Esophagus mucosa (tissue), 1 donor: ENCODE results near the gene SYT2. TPM values are rescaled to one million over a fixed set of nuclear protein-coding genes. Genes with fewer than 3 reads are reported as not detected.
"Not testable (repeated sequence)": the region's sequence is repeated elsewhere in the genome, so short reads cannot be mapped to it uniquely, and the experiment has no call there.

Experiments used
- ATAC-seq: fragments of 200-7000 bp; cut with Tn5 transposase; one replicate; pipeline ENCODE4 v1.9.1; 2020
- total RNA-seq: library from RNA; stranded (reverse); gene quantifications from one replicate; pipeline ENCODE4 v1.2.4, GENCODE V29; 2023
- donor health status: DM: yes; HTN: yes; CAD: no.

Gene SYT2
- total RNA-seq, 1 donor from 2014 or later, result not detected

DNA sequence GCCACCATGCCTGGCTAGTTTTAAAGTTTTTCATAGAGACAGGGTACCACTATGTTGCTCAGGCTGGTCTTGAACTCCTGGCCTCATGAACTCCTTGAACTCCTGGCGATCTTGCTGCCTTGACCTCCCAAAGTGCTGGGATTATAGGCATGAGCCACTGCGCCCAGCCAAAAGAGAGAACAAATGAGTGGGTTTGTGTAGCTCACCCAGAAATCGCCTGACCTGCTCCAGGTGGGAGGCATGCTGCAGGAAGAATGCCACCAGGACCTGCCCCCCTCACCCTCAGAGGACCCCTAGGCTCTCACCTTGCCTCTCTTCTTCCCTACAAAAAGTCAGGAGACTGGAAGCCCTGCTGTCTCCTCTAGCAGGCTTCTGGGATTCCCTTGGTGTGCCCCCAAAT is 88.8 kb downstream of the SYT2 start:
- ATAC-seq, result no peak

DNA sequence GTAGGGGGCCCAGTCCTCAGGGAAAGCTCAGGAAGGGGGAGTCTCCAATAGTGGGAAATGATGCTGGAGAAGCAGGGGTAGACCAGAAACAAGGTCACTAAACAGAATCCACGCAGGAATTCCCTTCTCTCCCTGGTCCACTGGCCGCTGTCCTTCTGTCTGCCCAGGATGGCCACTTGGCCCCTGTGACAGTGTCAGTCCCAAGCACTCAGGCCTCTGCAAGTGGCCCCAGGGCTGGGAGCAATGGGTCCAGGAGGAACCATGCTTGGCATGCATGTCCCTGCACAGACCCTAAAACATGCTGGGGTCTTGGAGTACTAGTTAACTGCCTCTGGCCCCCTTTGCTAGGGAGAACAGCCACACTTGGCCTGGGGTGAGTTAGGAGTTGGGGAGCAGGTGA is 90.2 kb downstream of the SYT2 start:
- ATAC-seq, result not testable (repeated sequence)

DNA sequence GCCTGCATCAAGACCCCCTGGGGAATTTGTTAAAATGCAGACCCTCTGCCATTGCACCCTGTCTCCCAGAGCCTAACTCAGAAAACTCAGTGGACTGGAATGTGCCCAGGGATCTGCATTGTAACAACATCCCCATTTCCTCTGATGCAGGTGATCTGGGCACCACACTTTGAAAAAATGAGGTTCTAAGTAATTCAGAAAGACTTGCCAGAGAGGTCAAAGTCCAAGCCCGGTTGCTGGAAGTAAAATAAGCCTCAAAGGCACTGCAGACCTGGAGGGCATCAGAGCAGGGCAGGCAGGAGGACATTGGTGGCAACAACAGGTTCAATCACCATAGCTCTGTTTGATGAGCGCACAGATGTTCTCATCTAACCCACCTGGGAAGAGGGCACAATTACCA is 90.7 kb downstream of the SYT2 start:
- ATAC-seq, result no peak

DNA sequence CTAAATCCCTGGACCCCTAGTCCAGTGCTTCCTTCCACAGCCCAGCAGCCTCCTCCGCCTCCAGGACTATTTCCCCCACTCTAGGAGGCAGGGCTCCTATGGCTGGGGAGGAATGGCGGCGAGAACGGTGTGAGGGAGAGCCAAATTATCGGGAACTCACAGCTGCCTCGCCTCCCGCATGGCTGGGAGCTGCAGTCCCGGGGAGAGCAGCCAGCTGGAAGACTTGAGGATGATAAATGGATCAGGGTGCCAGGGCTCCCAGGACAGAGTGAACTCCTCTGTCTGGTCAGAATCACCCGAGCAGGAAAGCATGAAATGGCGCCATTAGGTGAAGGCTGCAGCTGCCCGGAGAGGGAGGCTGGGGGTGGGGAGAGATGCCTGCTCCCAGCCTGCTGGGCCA is 91.2 kb downstream of the SYT2 start:
- ATAC-seq, result not testable (repeated sequence)

GRCh38 chr1:202616355-202616915 is 93.8 kb downstream of the SYT2 start:
- ATAC-seq, result peak; percentile 14

GRCh38 chr1:202615501-202616354 is 94.5 kb downstream of the SYT2 start:
- peak; percentile 27 for ATAC-seq

GRCh38 chr1:202615208-202615500 is 95.1 kb downstream of the SYT2 start:
- peak; percentile 16 for ATAC-seq

DNA sequence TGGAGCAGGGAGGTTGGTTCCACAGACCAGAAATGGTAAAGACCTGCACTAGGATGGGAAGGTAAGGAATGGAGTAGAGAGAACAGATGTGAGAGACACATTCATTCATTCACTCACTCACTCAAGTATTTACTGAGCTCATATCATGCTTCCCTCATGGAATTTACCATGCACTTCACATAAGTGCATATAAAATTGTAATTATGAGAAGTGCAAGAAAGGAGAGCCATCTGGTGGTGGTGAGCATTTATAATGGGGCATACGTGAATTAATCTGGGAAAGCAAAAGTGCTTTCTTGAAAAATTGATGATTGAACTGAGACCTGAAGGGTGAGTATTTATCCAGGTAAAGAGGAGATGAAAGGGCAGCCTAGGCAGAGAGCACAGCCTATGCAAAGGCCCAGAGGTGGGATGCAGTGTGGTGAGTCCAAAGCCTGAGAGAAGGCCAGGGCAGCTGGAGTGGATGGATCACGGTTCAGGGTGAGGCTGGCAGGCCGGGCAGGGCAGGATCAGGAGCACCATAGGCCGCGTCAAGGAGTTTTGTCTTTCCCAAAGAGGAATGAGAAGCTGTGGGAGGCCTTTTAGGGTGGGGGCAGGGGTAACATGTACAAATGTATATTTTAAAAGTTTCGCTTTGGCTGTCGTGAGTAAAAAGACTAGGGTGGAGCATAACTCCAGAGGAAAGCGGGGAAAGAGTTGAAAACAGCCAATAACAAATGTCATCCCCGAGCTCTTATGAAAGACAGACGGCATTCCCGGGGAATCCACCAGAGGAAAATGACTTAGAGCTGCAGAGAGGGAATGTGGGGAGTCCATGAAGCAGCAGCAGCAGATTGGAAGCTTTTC is 95.7 kb downstream of the SYT2 start:
- ATAC-seq, result not testable (repeated sequence)

DNA sequence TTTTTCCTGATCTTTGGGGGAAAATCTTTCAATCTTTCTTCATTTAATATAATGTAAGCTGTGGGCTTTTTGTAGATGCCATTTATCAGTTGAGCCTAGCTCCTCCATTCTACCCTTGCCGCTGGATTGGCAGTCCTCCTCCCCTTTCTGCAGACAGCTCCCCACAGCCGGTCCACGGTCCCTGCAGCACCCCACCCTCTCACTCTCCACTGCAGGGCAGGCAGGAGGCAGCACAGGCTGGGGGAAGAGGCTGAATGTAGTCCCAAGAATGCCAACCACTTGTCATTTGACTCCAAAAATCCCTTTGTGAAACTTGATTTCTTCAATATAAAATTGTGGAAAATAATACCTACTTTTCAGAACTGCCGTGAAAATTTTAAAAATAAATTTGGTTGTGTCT is 96.7 kb downstream of the SYT2 start:
- ATAC-seq, result no peak

GRCh38 chr1:202612036-202612435 is 98.2 kb downstream of the SYT2 start:
- ATAC-seq, result not testable (repeated sequence)

DNA sequence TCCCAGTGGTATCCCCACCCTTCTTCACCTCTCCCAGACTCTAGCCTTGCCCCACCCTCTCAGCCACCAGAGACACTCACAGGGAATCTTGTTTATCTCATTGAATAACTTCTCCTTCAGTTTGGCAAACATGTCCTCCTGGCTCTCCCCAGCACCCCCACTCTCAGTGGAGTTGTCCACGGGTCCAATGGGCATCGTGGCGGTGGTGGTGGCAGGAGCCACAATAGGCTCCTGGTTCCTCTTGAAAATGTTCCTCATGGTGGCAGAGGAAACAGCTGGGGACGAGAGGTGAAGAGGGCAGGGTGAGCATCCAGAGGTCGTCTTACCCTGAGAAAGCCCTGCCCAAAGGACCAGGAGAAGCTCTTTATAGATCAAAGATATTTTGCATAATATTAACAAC is 104.7 kb downstream of the SYT2 start:
- ATAC-seq, result no peak

GRCh38 chr1:202603435-202603834 is 106.8 kb downstream of the SYT2 start:
- ATAC-seq, result no peak

- ATAC-seq, result no peak
Measured at GRCh38 chr1:202600432-202601041, 109.7 kb downstream of the SYT2 start.

DNA sequence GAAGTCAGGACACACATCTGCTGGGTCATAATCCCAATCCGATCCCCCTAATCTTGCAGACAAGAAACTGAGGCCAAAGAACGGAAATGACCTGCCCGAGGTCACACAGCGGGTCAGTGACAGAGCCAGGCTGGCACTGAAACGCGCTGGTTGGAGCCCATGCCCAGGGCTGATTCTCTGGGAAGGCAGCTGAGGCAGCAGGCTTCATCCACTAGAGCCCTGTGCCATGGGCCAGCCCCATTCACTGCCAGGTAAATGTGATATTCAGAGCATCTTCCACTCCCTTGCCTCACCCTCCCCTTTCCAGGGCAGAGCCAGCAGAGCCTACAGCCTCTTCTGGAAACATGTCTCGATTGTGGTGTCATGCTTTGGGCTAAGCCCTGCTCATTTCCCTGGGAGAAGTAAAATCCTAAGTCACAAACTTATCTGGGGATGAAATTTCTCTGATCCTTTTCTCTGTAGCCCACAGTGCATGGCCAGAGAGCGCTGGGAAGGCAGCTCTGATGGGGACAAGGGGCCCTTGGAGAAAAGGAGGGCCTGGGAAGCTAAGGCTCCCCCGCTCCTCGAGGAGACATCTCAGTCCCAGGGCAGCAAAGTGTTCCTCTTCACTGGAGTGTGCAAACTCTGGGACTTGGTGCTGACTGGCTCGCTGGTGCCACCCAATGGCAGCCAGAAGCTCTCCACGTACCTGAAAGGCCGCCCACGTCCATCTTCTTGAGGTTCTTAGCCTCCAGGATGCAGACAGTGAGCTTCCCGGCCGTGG is 110.4 kb downstream of the SYT2 start:
- peak; percentile 79 for ATAC-seq

DNA sequence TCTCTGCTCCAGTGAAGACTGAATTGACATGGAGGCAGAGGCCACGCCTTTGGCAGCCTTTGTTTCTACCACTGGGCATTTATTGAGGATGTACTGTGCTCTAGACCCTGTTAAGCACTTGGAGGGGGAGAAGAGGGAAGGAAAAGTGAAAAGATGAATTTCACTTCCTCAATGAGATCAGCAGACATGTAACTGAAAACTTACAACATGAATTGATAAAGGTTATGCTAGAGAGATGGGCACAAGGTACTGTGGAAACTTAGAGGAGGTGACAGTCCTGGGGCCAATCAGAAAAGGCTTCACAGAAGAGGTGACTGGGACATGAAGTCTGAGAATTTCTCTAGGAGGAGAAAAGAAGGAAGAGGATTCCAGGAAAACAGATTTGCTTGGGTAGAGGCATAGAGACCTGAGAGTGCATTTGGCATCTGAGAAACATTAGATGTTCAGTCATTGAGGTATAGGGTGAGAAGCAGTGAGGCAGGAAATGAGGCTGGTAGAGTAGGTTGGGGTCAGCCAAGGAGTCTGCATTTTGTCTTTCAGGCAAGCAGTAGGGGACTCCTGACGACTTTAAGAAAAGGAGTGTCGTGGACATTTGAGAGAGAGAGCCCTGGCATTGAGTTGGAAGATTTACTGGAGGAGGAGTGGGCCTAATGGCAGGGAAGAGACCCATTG is 113.0 kb downstream of the SYT2 start:
- no peak for ATAC-seq

DNA sequence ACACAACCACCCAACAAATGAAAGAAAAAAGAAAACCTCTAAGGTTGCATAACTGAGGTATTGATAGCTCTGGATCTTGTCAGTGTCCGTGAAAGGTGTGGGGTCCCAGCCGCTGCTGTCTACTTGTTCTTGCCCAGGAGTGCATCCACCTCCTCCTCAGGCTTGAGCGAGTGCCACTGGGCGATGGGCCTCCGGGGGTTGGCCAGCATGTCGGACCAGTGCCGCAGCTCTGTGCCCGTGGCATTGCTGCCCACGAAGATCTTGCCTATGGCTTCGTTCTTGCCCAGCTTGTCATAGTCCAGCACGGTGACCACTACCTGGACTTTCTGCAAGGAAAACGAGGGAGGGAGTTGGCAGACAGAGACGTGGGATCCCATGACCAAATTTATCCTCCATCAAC is 113.6 kb downstream of the SYT2 start:
- no peak for ATAC-seq

DNA sequence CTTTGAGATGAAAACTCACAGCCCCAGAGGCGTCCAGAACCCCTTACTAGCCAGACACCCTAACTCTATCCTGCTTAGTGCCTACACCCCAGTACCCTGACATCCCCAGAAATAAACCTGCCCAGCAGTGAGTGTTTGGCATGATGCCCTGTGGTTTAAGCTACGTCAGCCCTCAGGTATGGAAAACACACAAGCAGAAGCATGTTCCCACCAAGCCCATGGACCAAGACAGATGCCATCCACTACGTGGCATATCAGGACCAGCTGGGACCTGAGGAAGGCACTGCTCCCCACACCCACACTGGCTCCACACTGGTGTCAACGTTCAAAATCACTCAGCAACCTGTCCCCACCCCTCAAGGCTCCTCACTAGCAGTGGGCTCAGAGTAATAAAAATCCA is 116.4 kb downstream of the SYT2 start:
- peak; percentile 78 for ATAC-seq

DNA sequence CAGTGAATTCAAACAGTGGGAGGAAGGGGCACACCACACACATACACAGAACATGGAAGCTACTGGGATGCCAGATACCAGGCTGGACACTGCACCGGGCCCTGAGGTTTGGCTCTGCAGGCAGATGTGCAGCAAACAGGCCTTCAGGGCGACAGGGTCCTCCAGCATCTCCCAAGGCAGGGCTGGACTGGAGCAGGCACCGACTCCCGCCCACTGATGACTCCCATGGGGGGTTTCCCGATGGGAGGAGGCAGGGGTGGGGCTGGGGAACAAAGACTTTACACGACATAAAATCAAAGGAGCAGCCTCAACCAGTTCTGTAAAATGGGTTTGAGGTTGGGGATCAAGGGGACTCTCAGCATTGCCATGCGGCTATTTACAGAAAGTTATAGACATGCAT is 118.1 kb downstream of the SYT2 start:
- ATAC-seq, result no peak

DNA sequence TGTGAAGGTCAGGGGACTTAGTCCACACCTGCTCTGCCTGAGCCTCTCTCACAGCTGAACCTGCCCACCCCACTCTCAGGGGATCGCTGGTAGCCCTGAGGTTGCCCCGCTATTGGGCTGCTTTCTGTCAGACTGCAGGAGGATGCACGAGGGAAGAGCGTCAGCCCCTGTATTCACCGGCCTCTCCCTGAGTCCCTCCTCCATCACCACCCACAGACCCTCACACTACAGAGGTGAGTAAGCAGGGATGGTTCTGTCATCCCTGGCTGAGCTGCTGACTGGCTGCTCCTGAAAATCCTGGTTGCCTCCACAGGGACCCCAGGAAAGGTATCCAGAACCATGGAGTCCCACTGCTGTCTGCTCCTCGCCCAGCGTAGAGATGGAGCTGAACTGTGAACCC is 118.7 kb downstream of the SYT2 start:
- no peak for ATAC-seq

DNA sequence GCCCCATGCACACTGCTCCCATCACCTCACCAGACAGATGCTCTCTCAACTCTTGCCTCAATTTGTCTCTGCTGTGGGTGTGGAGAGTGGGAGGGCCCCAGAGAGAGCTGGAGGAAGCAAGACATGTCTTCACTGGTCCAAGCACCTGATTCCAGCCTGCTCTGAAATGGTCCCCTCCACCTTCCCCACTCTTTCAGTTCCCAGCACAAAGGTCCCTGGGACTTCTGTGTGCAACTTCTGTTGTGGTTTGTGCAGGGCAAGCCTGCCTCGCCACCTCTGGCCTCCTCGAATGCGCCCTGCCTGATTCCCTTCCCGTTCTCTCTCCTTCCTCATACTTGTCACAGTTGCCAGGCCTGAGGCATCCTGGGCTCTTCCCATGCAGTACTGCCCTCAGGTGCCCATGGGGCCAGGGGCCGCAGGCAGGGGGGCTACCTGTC is 119.3 kb downstream of the SYT2 start:
- ATAC-seq, result peak; percentile 33

- no peak for ATAC-seq
Measured at GRCh38 chr1:202590126-202590525, 120.1 kb downstream of the SYT2 start.
